ENCODE measurements around the gene GBP7. TPM values are rescaled to one million over a fixed set of nuclear protein-coding genes. Genes with fewer than 3 reads are reported as not detected.

The GBP7 gene
- total RNA-seq, 4 donors from 2014 or later = not detected

GRCh38 chr1:89149229-89149628 lies 26.6 kb downstream of the GBP7 start:
- DNase-seq (ENCODE audit: low spot score in 2 of 2) = no peak
- intact Hi-C loops (cut with DNase I; ENCODE audit: low total_unique reads) = no loop called here
- H3K4me3 ChIP-seq (ENCODE audit: low read depth, poor library complexity, severe bottlenecking) = no peak overlapping the region
- WGBS, 2 donors = 48 to 57% methylated on average over 3 of the region's 3 CpGs
- TF ChIP-seq CTCF (IDR thresholded peaks at IDR 0.05) (no peak), POLR2A (IDR thresholded peaks at IDR 0.05) (no peak)

- no peak for TF ChIP-seq POLR2A (IDR thresholded peaks at IDR 0.05)
- no peak for TF ChIP-seq CTCF (IDR thresholded peaks at IDR 0.05)
- WGBS, 2 donors = 75 to 76% methylated on average over 3 of the region's 3 CpGs
- intact Hi-C loops (cut with DNase I; ENCODE audit: low total_unique reads) = no loop called here
- H3K4me3 ChIP-seq (ENCODE audit: low read depth, poor library complexity, severe bottlenecking) = no peak overlapping the region
- DNase-seq (ENCODE audit: low spot score in 2 of 2) = no peak
Measured at GRCh38 chr1:89147678-89148658, 27.8 kb downstream of the GBP7 start.

- intact Hi-C loops (cut with DNase I; ENCODE audit: low total_unique reads) = no loop called here
- H3K4me3 ChIP-seq (ENCODE audit: low read depth, poor library complexity, severe bottlenecking) = no peak overlapping the region
- no peak for DNase-seq (ENCODE audit: low spot score in 2 of 2)
- WGBS, 2 donors = 75 to 78% methylated on average over 3 of the region's 3 CpGs
- TF ChIP-seq POLR2A (IDR thresholded peaks at IDR 0.05) (no peak), CTCF (IDR thresholded peaks at IDR 0.05) (no peak)
Measured at GRCh38 chr1:89146721-89147120, 29.1 kb downstream of the GBP7 start.

- WGBS, 2 donors = 64 to 84% methylated on average over 2 of the region's 2 CpGs
- intact Hi-C loops (cut with DNase I; ENCODE audit: low total_unique reads) = no loop called here
- H3K4me3 ChIP-seq (ENCODE audit: low read depth, poor library complexity, severe bottlenecking) = no peak overlapping the region
- DNase-seq (ENCODE audit: low spot score in 2 of 2) = no peak
- TF ChIP-seq POLR2A (IDR thresholded peaks at IDR 0.05) (no peak), CTCF (IDR thresholded peaks at IDR 0.05) (no peak)
Measured at GRCh38 chr1:89143484-89143883, 32.3 kb downstream of the GBP7 start.

GRCh38 chr1:89142160-89142559 lies 33.6 kb downstream of the GBP7 start:
- TF ChIP-seq POLR2A (IDR thresholded peaks at IDR 0.05) = no peak
- TF ChIP-seq CTCF (IDR thresholded peaks at IDR 0.05) = no peak
- intact Hi-C loops (cut with DNase I; ENCODE audit: low total_unique reads) = no loop called here
- no peak overlapping the region for H3K4me3 ChIP-seq (ENCODE audit: low read depth, poor library complexity, severe bottlenecking)
- no peak for DNase-seq (ENCODE audit: low spot score in 2 of 2)
- WGBS, 2 donors = 94% methylated on average over 4 of the region's 4 CpGs

Measured in lower leg skin (tissue), 4 donors.